Loucy (cell line): ENCODE measurements around the gene DTX1.

Experiments
- EZH2phosphoT487 ChIP-seq: fragments of 200-600 bp; IDR thresholded peaks from 2 replicates; pipeline ENCODE4 v1.6.1; 2018; ENCODE audit warnings: antibody characterized with exemption, mild to moderate bottlenecking, moderate library complexity, borderline replicate concordance
- TF ChIP-seq, protein P1 (sequence below): fragments of 200-600 bp; sonication (generic); conservative IDR thresholded peaks from 2 replicates; pipeline ENCODE4 v1.5.1; 2014; ENCODE audit warnings: mild to moderate bottlenecking, antibody characterized with exemption, low read length

GRCh38 chr12:113040722-113041171, 15.8 kb upstream of the DTX1 start:
- TF ChIP-seq, protein P1, sequence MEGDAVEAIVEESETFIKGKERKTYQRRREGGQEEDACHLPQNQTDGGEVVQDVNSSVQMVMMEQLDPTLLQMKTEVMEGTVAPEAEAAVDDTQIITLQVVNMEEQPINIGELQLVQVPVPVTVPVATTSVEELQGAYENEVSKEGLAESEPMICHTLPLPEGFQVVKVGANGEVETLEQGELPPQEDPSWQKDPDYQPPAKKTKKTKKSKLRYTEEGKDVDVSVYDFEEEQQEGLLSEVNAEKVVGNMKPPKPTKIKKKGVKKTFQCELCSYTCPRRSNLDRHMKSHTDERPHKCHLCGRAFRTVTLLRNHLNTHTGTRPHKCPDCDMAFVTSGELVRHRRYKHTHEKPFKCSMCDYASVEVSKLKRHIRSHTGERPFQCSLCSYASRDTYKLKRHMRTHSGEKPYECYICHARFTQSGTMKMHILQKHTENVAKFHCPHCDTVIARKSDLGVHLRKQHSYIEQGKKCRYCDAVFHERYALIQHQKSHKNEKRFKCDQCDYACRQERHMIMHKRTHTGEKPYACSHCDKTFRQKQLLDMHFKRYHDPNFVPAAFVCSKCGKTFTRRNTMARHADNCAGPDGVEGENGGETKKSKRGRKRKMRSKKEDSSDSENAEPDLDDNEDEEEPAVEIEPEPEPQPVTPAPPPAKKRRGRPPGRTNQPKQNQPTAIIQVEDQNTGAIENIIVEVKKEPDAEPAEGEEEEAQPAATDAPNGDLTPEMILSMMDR, result no peak
- TF ChIP-seq EZH2phosphoT487, result no peak
